ENCODE data around the gene GYS1. TPM values are rescaled to one million over a fixed set of nuclear protein-coding genes. Genes with fewer than 3 reads are reported as not detected.

GYS1 gene
- total and polyA plus RNA-seq, 10 of the 15 experiments (the other 5 are each of a cell fraction or from before 2014, with no cell fraction given), result 3.7 to 62.0 (median 37.3) TPM

DNA sequence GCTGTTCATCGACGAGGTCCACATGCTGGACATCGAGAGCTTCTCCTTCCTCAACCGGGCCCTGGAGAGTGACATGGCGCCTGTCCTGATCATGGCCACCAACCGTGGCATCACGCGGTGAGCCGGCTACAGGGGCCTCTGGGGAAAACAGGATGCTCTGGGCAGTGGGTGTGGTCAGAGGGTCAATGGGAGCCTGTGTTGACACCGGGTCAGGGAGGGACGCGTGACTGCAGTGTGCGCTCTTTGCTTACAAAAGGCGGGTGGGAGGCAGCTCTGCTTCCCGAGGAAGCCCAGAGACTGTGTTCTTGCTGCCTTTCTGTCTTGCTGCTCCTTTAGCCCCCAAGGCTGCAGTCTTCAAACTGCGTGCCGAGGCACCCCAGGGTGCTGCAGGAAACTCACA, 18.1 kb upstream of the GYS1 start:
- ChIA-PET SMC1A (ENCODE audit: uncharacterized antibody, unreplicated experiment) (no interaction called here), POLR2A (interaction anchor here (1.0 kb wide), 1 partner anchor 47 kb away, joined by 3 read pairs; no protein-coding TSS in a partner anchor), RAD21 (ENCODE audit: unreplicated experiment) (no interaction called here), CTCF (no interaction called here)
- no peak for TF ChIP-seq SREBF1 (IDR thresholded peaks at IDR 0.05; ENCODE audit: low read length)
- Histone ChIP-seq H3K4me1 (ENCODE audit: control insufficient read depth, insufficient read depth, low read length) (no peaks in the 10 kb centered on the region), H3K4me3 (no peak overlapping the region), H3K27ac (ENCODE audit: control insufficient read depth, insufficient read depth) (no peak overlapping the region), H2AFZ (ENCODE audit: control insufficient read depth, low read depth, low read length) (no peak overlapping the region), H3K9me3 (replicated peaks; ENCODE audit: control insufficient read depth, insufficient read depth, low read length) (no peaks in the 10 kb centered on the region), H3K27me3 (replicated peaks in 1 of 2; ENCODE audit: control insufficient read depth in 2 of 2, insufficient read depth in 2 of 2, low read length in 1 of 2) (no peaks in the 10 kb centered on the region), H3K9ac (ENCODE audit: control insufficient read depth, insufficient read depth, low read length) (no peak overlapping the region), H3K79me2 (ENCODE audit: control insufficient read depth, insufficient read depth, low read length) (no peaks in the 10 kb centered on the region), H3K4me2 (ENCODE audit: control insufficient read depth, insufficient read depth) (no peak overlapping the region), H3K36me3 (ENCODE audit: control insufficient read depth in 2 of 2, insufficient read depth in 2 of 2, low read length in 1 of 2) (peaks cover 14 to 22% of the 10 kb centered on the region in 2 experiments), H4K20me1 (ENCODE audit: control insufficient read depth, insufficient read depth) (no peaks in the 10 kb centered on the region)
- 92% methylated on average over 17 of the region's 17 CpGs for WGBS (ENCODE audit: insufficient coverage, insufficient replicate concordance, low lambda C conversion rate, missing lambda C conversion rate)
- in situ Hi-C loops (cut with MboI), result no loop called here
- DNase-seq (ENCODE audit: low read depth, low spot score) (no peak), FAIRE-seq (no peak), ATAC-seq (no peak)
- intact Hi-C loops (cut with micrococcal nuclease; ENCODE audit: unreplicated experiment), result no loop called here
- no TSS peak for BruUV-seq (replicated peaks)

DNA sequence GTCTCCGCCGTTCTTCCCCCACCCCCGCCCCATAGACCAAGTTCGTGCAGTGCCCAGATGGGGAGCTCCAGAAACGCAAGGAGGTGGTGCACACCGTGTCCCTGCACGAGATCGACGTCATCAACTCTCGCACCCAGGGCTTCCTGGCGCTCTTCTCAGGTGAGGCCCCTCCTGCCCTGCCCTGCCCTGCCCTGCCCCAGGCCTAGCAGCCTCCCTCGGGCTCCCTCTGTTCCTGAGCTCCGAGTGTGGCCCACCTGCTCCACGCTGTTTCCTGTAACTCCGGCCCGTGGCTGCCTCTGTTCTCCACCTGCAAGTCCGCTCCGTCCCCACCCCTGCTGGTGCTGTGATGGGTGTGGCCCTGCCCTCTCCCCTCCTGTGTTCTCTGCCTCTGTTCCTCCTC, 17.3 kb upstream of the GYS1 start:
- no peaks in the 10 kb centered on the region for H4K20me1 ChIP-seq (ENCODE audit: control insufficient read depth, insufficient read depth)
- BruUV-seq (replicated peaks), result no TSS peak
- TF ChIP-seq ATF7 (IDR thresholded peaks at IDR 0.05; ENCODE audit: low read depth), result no peak
- no peak for TF ChIP-seq WRNIP1 (IDR thresholded peaks at IDR 0.05; ENCODE audit: borderline replicate concordance, low read depth, low read length)
- TF ChIP-seq FOS (IDR thresholded peaks at IDR 0.05; ENCODE audit: borderline replicate concordance, extremely low read depth, insufficient read length), result no peak
- no peak for TF ChIP-seq POLR2AphosphoS5 (IDR thresholded peaks at IDR 0.05; ENCODE audit: low read length)
- TF ChIP-seq SP1 (IDR thresholded peaks at IDR 0.05; ENCODE audit: low read depth, low read length), result no peak
- TF ChIP-seq ZNF384 (IDR thresholded peaks at IDR 0.05; ENCODE audit: borderline replicate concordance, low read depth, low read length), result no peak
- TF ChIP-seq, protein P1, sequence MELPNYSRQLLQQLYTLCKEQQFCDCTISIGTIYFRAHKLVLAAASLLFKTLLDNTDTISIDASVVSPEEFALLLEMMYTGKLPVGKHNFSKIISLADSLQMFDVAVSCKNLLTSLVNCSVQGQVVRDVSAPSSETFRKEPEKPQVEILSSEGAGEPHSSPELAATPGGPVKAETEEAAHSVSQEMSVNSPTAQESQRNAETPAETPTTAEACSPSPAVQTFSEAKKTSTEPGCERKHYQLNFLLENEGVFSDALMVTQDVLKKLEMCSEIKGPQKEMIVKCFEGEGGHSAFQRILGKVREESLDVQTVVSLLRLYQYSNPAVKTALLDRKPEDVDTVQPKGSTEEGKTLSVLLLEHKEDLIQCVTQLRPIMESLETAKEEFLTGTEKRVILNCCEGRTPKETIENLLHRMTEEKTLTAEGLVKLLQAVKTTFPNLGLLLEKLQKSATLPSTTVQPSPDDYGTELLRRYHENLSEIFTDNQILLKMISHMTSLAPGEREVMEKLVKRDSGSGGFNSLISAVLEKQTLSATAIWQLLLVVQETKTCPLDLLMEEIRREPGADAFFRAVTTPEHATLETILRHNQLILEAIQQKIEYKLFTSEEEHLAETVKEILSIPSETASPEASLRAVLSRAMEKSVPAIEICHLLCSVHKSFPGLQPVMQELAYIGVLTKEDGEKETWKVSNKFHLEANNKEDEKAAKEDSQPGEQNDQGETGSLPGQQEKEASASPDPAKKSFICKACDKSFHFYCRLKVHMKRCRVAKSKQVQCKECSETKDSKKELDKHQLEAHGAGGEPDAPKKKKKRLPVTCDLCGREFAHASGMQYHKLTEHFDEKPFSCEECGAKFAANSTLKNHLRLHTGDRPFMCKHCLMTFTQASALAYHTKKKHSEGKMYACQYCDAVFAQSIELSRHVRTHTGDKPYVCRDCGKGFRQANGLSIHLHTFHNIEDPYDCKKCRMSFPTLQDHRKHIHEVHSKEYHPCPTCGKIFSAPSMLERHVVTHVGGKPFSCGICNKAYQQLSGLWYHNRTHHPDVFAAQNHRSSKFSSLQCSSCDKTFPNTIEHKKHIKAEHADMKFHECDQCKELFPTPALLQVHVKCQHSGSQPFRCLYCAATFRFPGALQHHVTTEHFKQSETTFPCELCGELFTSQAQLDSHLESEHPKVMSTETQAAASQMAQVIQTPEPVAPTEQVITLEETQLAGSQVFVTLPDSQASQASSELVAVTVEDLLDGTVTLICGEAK (IDR thresholded peaks at IDR 0.05; ENCODE audit: borderline replicate concordance), result no peak

More for the DNA sequence above, 17.3 kb upstream of the GYS1 start:
- H3K4me1 ChIP-seq (ENCODE audit: control insufficient read depth, insufficient read depth, low read length), result no peaks in the 10 kb centered on the region
- in situ Hi-C loops (cut with MboI) (no loop called here), intact Hi-C loops (cut with micrococcal nuclease; ENCODE audit: unreplicated experiment) (no loop called here)
- H3K79me2 ChIP-seq (ENCODE audit: control insufficient read depth, insufficient read depth, low read length), result no peaks in the 10 kb centered on the region
- no peak overlapping the region for H3K9ac ChIP-seq (ENCODE audit: control insufficient read depth, insufficient read depth, low read length)
- no peak for ATAC-seq
- FAIRE-seq, result no peak
- ChIA-PET POLR2A (no interaction called here), RAD21 (ENCODE audit: unreplicated experiment) (no interaction called here), SMC1A (ENCODE audit: uncharacterized antibody, unreplicated experiment) (no interaction called here), CTCF (no interaction called here)
- H3K4me3 ChIP-seq, result no peak overlapping the region
- H3K27ac ChIP-seq (ENCODE audit: control insufficient read depth, insufficient read depth), result no peak overlapping the region
- H3K27me3 ChIP-seq (replicated peaks in 1 of 2; ENCODE audit: control insufficient read depth in 2 of 2, insufficient read depth in 2 of 2, low read length in 1 of 2), result no peaks in the 10 kb centered on the region
- no peak for DNase-seq (ENCODE audit: low read depth, low spot score)
- WGBS (ENCODE audit: insufficient coverage, insufficient replicate concordance, low lambda C conversion rate, missing lambda C conversion rate), result 87% methylated on average over 18 of the region's 18 CpGs
- no peak overlapping the region for H3K4me2 ChIP-seq (ENCODE audit: control insufficient read depth, insufficient read depth)
- H3K36me3 ChIP-seq (ENCODE audit: control insufficient read depth in 2 of 2, insufficient read depth in 2 of 2, low read length in 1 of 2), result peaks cover 14 to 25% of the 10 kb centered on the region in 2 experiments
- H3K9me3 ChIP-seq (replicated peaks; ENCODE audit: control insufficient read depth, insufficient read depth, low read length), result no peaks in the 10 kb centered on the region
- H2AFZ ChIP-seq (ENCODE audit: control insufficient read depth, low read depth, low read length), result no peak overlapping the region

Measured in GM12878 (cell line).